ENCODE measurements around the gene COQ10A. TPM values are rescaled to one million over a fixed set of nuclear protein-coding genes. Genes with fewer than 3 reads are reported as not detected.
"Not testable (repeated sequence)": the region's sequence is repeated elsewhere in the genome, so short reads cannot be mapped to it uniquely, and the experiment has no call there.

COQ10A gene
- total RNA-seq, 2 experiments from 2014 or later, result 15.3 to 17.1 TPM

GRCh38 chr12:56266068-56266692 lies 562 bp upstream of the COQ10A start:
- POLR2A ChIA-PET, result not testable (repeated sequence)

GRCh38 chr12:56267443-56268071 lies 815 bp downstream of the COQ10A start:
- H3K4me3 Mint-ChIP-seq, result peak overlapping the region; percentile 91
- CTCF ChIA-PET, result interaction anchor here (0.8 to 4.1 kb wide), 19 partner anchors 11 to 369 kb away, joined by 3 to 44 read pairs (median 3); partner anchors contain the start of genes ANKRD52, RNF41, SMARCC2 and STAT2
- POLR2A ChIA-PET, result no interaction called here

More at GRCh38 chr12:56266068-56266692, 562 bp upstream of the COQ10A start:
- DNase-seq; H3K27me3 Mint-ChIP-seq; H3K9me3 Mint-ChIP-seq; H3K36me3 Mint-ChIP-seq (ENCODE audit: low read depth): not testable (repeated sequence)
- CTCF ChIA-PET, result interaction anchor here (0.8 to 4.1 kb wide), 14 partner anchors 9 to 370 kb away, joined by 3 to 44 read pairs (median 3); partner anchors contain the start of genes ANKRD52 and RNF41
- H3K4me3 Mint-ChIP-seq, result peak overlapping the region; percentile 91
- H3K27ac Mint-ChIP-seq, result peak overlapping the region; percentile 84
- H3K4me1 Mint-ChIP-seq, result peaks cover 19% of the 10 kb centered on the region

GRCh38 chr12:56271031-56271430 lies 4.3 kb downstream of the COQ10A start:
- Mint-ChIP-seq H3K36me3 (ENCODE audit: low read depth) (peaks cover 41% of the 10 kb centered on the region), H3K4me1 (peaks cover 16% of the 10 kb centered on the region), H3K4me3 (no peak overlapping the region), H3K9me3 (no peaks in the 10 kb centered on the region), H3K27me3 (no peaks in the 10 kb centered on the region), H3K27ac (no peak overlapping the region)
- DNase-seq, result no peak
- CTCF ChIA-PET, result interaction anchor here (1.4 to 1.6 kb wide), 2 partner anchors 13 kb away, joined by 3 to 8 read pairs; partner anchors contain the start of gene ANKRD52
- POLR2A ChIA-PET, result no interaction called here

More at GRCh38 chr12:56267443-56268071, 815 bp downstream of the COQ10A start:
- Mint-ChIP-seq H3K36me3 (ENCODE audit: low read depth) (peaks cover 20% of the 10 kb centered on the region), H3K27ac (peak overlapping the region; percentile 78), H3K27me3 (no peaks in the 10 kb centered on the region), H3K4me1 (peaks cover 19% of the 10 kb centered on the region), H3K9me3 (no peaks in the 10 kb centered on the region)
- DNase-seq, result no peak

- DNase-seq, H3K9me3 Mint-ChIP-seq, H3K27me3 Mint-ChIP-seq, H3K4me3 Mint-ChIP-seq, H3K27ac Mint-ChIP-seq, H3K4me1 Mint-ChIP-seq, CTCF ChIA-PET: not testable (repeated sequence)
- POLR2A ChIA-PET, result interaction anchor here (0.6 kb wide), 1 partner anchor 342 kb away, joined by 5 read pairs; no protein-coding TSS in a partner anchor
- peaks cover 46% of the 10 kb centered on the region for H3K36me3 Mint-ChIP-seq (ENCODE audit: low read depth)
These were observed 5.7 kb downstream of the COQ10A start for GRCh38 chr12:56272468-56272867.

GRCh38 chr12:56274299-56274698 lies 7.6 kb downstream of the COQ10A start:
- POLR2A ChIA-PET, result no interaction called here
- DNase-seq, result no peak
- no peak overlapping the region for H3K4me3 Mint-ChIP-seq
- CTCF ChIA-PET, result interaction anchor here (0.6 to 0.7 kb wide), 2 partner anchors 85 to 151 kb away, joined by 3 read pairs; no protein-coding TSS in a partner anchor
- H3K27ac Mint-ChIP-seq, result no peak overlapping the region
- H3K4me1 Mint-ChIP-seq, result no peaks in the 10 kb centered on the region
- peaks cover 54% of the 10 kb centered on the region for H3K36me3 Mint-ChIP-seq (ENCODE audit: low read depth)
- H3K9me3 Mint-ChIP-seq, result no peaks in the 10 kb centered on the region
- no peaks in the 10 kb centered on the region for H3K27me3 Mint-ChIP-seq

- H3K9me3 Mint-ChIP-seq, result no peaks in the 10 kb centered on the region
- no peak for DNase-seq
- H3K27ac Mint-ChIP-seq, result no peak overlapping the region
- H3K4me3 Mint-ChIP-seq, result no peak overlapping the region
- POLR2A ChIA-PET, result no interaction called here
- no peaks in the 10 kb centered on the region for H3K4me1 Mint-ChIP-seq
- no peaks in the 10 kb centered on the region for H3K27me3 Mint-ChIP-seq
- CTCF ChIA-PET, result interaction anchor here (1.0 to 1.1 kb wide), 2 partner anchors 17 to 82 kb away, joined by 3 read pairs; no protein-coding TSS in a partner anchor
- H3K36me3 Mint-ChIP-seq (ENCODE audit: low read depth), result peaks cover 46% of the 10 kb centered on the region
These were observed 12.2 kb downstream of the COQ10A start for GRCh38 chr12:56278905-56279304.

GRCh38 chr12:56280849-56281248 lies 14.1 kb downstream of the COQ10A start:
- Mint-ChIP-seq H3K27me3 (no peaks in the 10 kb centered on the region), H3K36me3 (ENCODE audit: low read depth) (peaks cover 42% of the 10 kb centered on the region), H3K4me1 (no peaks in the 10 kb centered on the region), H3K9me3 (no peaks in the 10 kb centered on the region), H3K27ac (no peak overlapping the region), H3K4me3 (no peak overlapping the region)
- POLR2A ChIA-PET, result no interaction called here
- no peak for DNase-seq
- CTCF ChIA-PET, result interaction anchor here (1.0 kb wide), 1 partner anchor 292 kb away, joined by 3 read pairs; no protein-coding TSS in a partner anchor

- POLR2A ChIA-PET, result no interaction called here
- Mint-ChIP-seq H3K27ac (no peak overlapping the region), H3K9me3 (no peaks in the 10 kb centered on the region), H3K27me3 (no peaks in the 10 kb centered on the region), H3K4me1 (peaks cover 3% of the 10 kb centered on the region), H3K36me3 (ENCODE audit: low read depth) (peaks cover 43% of the 10 kb centered on the region), H3K4me3 (no peak overlapping the region)
- CTCF ChIA-PET, result no interaction called here
- DNase-seq, result no peak
These were observed 15.3 kb downstream of the COQ10A start for GRCh38 chr12:56282030-56282429.

GRCh38 chr12:56282579-56282978 lies 15.8 kb downstream of the COQ10A start:
- no peak overlapping the region for H3K4me3 Mint-ChIP-seq
- peaks cover 43% of the 10 kb centered on the region for H3K36me3 Mint-ChIP-seq (ENCODE audit: low read depth)
- no peaks in the 10 kb centered on the region for H3K9me3 Mint-ChIP-seq
- H3K27ac Mint-ChIP-seq, result no peak overlapping the region
- H3K4me1 Mint-ChIP-seq, result peaks cover 3% of the 10 kb centered on the region
- H3K27me3 Mint-ChIP-seq, result no peaks in the 10 kb centered on the region
- CTCF ChIA-PET, result interaction anchor here (1.0 kb wide), 1 partner anchor 14 kb away, joined by 4 read pairs; no protein-coding TSS in a partner anchor
- POLR2A ChIA-PET, result no interaction called here
- no peak for DNase-seq

GRCh38 chr12:56284263-56284662 lies 17.5 kb downstream of the COQ10A start:
- H3K27me3 Mint-ChIP-seq, H3K9me3 Mint-ChIP-seq, POLR2A ChIA-PET, DNase-seq, H3K4me3 Mint-ChIP-seq, H3K27ac Mint-ChIP-seq: not testable (repeated sequence)
- CTCF ChIA-PET, result interaction anchor here (0.6 to 1.4 kb wide), 5 partner anchors 14 to 337 kb away, joined by 3 to 6 read pairs (median 4); no protein-coding TSS in a partner anchor
- Mint-ChIP-seq H3K36me3 (ENCODE audit: low read depth) (peaks cover 38% of the 10 kb centered on the region), H3K4me1 (peaks cover 10% of the 10 kb centered on the region)

GRCh38 chr12:56286044-56286830 lies 19.5 kb downstream of the COQ10A start:
- H3K4me1 Mint-ChIP-seq, result peaks cover 26% of the 10 kb centered on the region
- no peaks in the 10 kb centered on the region for H3K9me3 Mint-ChIP-seq
- no peaks in the 10 kb centered on the region for H3K27me3 Mint-ChIP-seq
- ChIA-PET POLR2A (no interaction called here), CTCF (interaction anchor here (0.5 to 1.3 kb wide), 5 partner anchors 10 to 1391 kb away, joined by 3 to 6 read pairs (median 3); partner anchors contain the start of gene COQ10A)
- peak overlapping the region; percentile 25 for H3K27ac Mint-ChIP-seq
- DNase-seq, result no peak
- H3K4me3 Mint-ChIP-seq, result no peak overlapping the region
- peaks cover 43% of the 10 kb centered on the region for H3K36me3 Mint-ChIP-seq (ENCODE audit: low read depth)

- Mint-ChIP-seq H3K9me3 (no peaks in the 10 kb centered on the region), H3K27ac (peak overlapping the region; percentile 68)
- CTCF ChIA-PET, result interaction anchor here (1.0 to 1.8 kb wide), 4 partner anchors 9 to 31 kb away, joined by 3 to 5 read pairs (median 4); no protein-coding TSS in a partner anchor
These were observed 22.1 kb downstream of the COQ10A start for GRCh38 chr12:56288705-56289387.

More at GRCh38 chr12:56288705-56289387, 22.1 kb downstream of the COQ10A start:
- Mint-ChIP-seq H3K4me3 (no peak overlapping the region), H3K27me3 (no peaks in the 10 kb centered on the region), H3K36me3 (ENCODE audit: low read depth) (peaks cover 35% of the 10 kb centered on the region), H3K4me1 (peaks cover 40% of the 10 kb centered on the region)
- POLR2A ChIA-PET, result no interaction called here
- no peak for DNase-seq

Measured in activated CD4-positive, alpha-beta T cell treated with anti-CD3 and anti-CD28 coated beads, Interleukin-2, amount 10 ng/mL, durations not matched to agents 7 days and 5 days (primary cell).